ENCODE data around the gene APCDD1L.

APCDD1L gene

GRCh38 chr20:58449681-58450221, 65.4 kb downstream of the APCDD1L start:
- no peak overlapping the region for H3K27ac ChIP-seq
- no peak for DNase-seq (ENCODE audit: low read depth, low spot score)

- H3K27ac ChIP-seq = no peak overlapping the region
Measured at GRCh38 chr20:58448958-58449357, 66.2 kb downstream of the APCDD1L start.

GRCh38 chr20:58447511-58448391, 67.4 kb downstream of the APCDD1L start:
- no peak overlapping the region for H3K27ac ChIP-seq
- no peak for DNase-seq (ENCODE audit: low read depth, low spot score)

More at GRCh38 chr20:58448958-58449357, 66.2 kb downstream of the APCDD1L start:
- DNase-seq (ENCODE audit: low read depth, low spot score) = no peak

- H3K27ac ChIP-seq = no peak overlapping the region
- DNase-seq (ENCODE audit: low read depth, low spot score) = no peak
Measured at GRCh38 chr20:58446960-58447265, 68.3 kb downstream of the APCDD1L start.

GRCh38 chr20:58446264-58446959, 68.8 kb downstream of the APCDD1L start:
- no peak for DNase-seq (ENCODE audit: low read depth, low spot score)
- no peak overlapping the region for H3K27ac ChIP-seq

- no peak for DNase-seq (ENCODE audit: low read depth, low spot score)
Measured at GRCh38 chr20:58444746-58445255, 70.4 kb downstream of the APCDD1L start.

GRCh38 chr20:58441723-58442122, 73.5 kb downstream of the APCDD1L start:
- no peak for DNase-seq (ENCODE audit: low read depth, low spot score)
- H3K27ac ChIP-seq = no peak overlapping the region

More at GRCh38 chr20:58444746-58445255, 70.4 kb downstream of the APCDD1L start:
- H3K27ac ChIP-seq = no peak overlapping the region

GRCh38 chr20:58440021-58440767, 75.0 kb downstream of the APCDD1L start:
- no peak overlapping the region for H3K27ac ChIP-seq
- DNase-seq (ENCODE audit: low read depth, low spot score) = no peak

GRCh38 chr20:58438970-58439808, 76.0 kb downstream of the APCDD1L start:
- no peak for DNase-seq (ENCODE audit: low read depth, low spot score)

GRCh38 chr20:58436868-58437645, 78.1 kb downstream of the APCDD1L start:
- no peak for DNase-seq (ENCODE audit: low read depth, low spot score)
- no peak overlapping the region for H3K27ac ChIP-seq

More at GRCh38 chr20:58438970-58439808, 76.0 kb downstream of the APCDD1L start:
- H3K27ac ChIP-seq = no peak overlapping the region

GRCh38 chr20:58435237-58435636, 80.0 kb downstream of the APCDD1L start:
- no peak overlapping the region for H3K27ac ChIP-seq

GRCh38 chr20:58434326-58434725, 80.9 kb downstream of the APCDD1L start:
- no peak overlapping the region for H3K27ac ChIP-seq
- no peak for DNase-seq (ENCODE audit: low read depth, low spot score)

More at GRCh38 chr20:58435237-58435636, 80.0 kb downstream of the APCDD1L start:
- no peak for DNase-seq (ENCODE audit: low read depth, low spot score)

- DNase-seq (ENCODE audit: low read depth, low spot score) = no peak
- no peak overlapping the region for H3K27ac ChIP-seq
Measured at GRCh38 chr20:58433759-58434158, 81.4 kb downstream of the APCDD1L start.

- no peak for DNase-seq (ENCODE audit: low read depth, low spot score)
- no peak overlapping the region for H3K27ac ChIP-seq
Measured at GRCh38 chr20:58433029-58433647, 82.1 kb downstream of the APCDD1L start.

- H3K27ac ChIP-seq = no peak overlapping the region
- no peak for DNase-seq (ENCODE audit: low read depth, low spot score)
Measured at GRCh38 chr20:58432186-58432954, 82.8 kb downstream of the APCDD1L start.

GRCh38 chr20:58431134-58431533, 84.1 kb downstream of the APCDD1L start:
- no peak for DNase-seq (ENCODE audit: low read depth, low spot score)
- no peak overlapping the region for H3K27ac ChIP-seq

- no peak for DNase-seq (ENCODE audit: low read depth, low spot score)
- no peak overlapping the region for H3K27ac ChIP-seq
Measured at GRCh38 chr20:58429303-58429702, 85.9 kb downstream of the APCDD1L start.
